Sciatic nerve (tissue), 2 donors: Measurements from ENCODE around the gene IPPK. TPM values are rescaled to one million over a fixed set of nuclear protein-coding genes. Genes with fewer than 3 reads are reported as not detected.
A peak's percentile ranks its signal among the peaks of the same experiment; 100 is the strongest.

Source experiments
- ATAC-seq: fragments of 200-7000 bp; cut with Tn5 transposase; one replicate; pipeline ENCODE4 v1.9.1; 2020; ENCODE audit warnings: mild to moderate bottlenecking, moderate library complexity
- DNase-seq: peaks from one replicate; pipeline ENCODE4 v3.0.0-alpha.2; 2020; ENCODE audit warnings: low spot score
- intact Hi-C: fragments of 100-400 bp; cut with DNase I; formaldehyde crosslinking; loops from one replicate; pipeline ENCODE4 v1.14.2; 2022
- total RNA-seq: library from RNA; stranded (reverse); fragmentation: NEBNext Ultra II Directional; extraction: Animal tissue kit (Norgen Biotek cat#: 25700); gene quantifications from one replicate; pipeline ENCODE4 v1.2.1, GENCODE V29; 2021
- donor health status: DM: no; HTN: no; CAD: no.
- donor health status: DM: no; HTN: no; CAD: no.

IPPK gene
- total RNA-seq, 1 donor from 2014 or later, result 10.7 TPM

DNA sequence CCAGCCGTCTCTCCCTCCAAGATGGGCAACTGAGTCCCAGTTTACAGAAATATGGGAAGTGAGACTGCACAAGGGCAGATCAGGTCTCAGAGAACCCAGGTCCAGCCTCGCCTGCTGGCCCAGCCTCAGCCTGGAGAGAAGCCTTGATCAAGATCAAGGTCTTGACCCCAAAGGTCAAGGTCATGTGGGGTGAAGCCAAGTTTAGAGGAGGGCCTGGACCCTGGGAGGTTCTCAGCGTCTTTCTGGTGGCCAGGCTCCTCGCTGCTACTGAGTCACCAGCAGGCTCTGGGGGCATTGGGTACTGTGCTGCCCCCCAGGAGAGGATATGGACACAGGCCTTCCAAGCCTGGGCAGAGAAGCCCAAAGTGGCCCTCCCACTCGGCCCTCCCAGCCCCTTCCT lies 8.8 kb downstream of the IPPK start:
- DNase-seq, result no peak
- intact Hi-C loops, result no loop called here
- no peak for ATAC-seq

DNA sequence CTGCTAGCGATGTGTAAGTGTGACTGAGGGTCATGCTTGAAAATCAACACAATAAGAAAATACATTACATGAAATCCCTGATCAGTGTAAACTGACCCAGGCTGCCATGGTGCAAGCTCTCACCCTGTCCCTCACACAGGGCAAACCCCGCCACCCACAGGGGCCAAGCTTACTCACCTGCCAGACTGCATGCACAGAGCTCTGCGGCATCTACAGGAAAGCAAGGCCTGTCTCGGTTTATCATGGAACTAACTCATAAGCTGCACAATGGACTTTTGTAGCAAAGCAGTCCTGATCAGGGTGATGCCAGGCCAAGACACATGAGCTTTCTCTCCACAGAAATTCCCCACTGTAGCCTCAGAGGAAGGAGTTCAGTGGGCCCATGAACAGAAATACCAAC lies 9.7 kb downstream of the IPPK start:
- intact Hi-C loops, result no loop called here
- no peak for ATAC-seq
- DNase-seq, result no peak

DNA sequence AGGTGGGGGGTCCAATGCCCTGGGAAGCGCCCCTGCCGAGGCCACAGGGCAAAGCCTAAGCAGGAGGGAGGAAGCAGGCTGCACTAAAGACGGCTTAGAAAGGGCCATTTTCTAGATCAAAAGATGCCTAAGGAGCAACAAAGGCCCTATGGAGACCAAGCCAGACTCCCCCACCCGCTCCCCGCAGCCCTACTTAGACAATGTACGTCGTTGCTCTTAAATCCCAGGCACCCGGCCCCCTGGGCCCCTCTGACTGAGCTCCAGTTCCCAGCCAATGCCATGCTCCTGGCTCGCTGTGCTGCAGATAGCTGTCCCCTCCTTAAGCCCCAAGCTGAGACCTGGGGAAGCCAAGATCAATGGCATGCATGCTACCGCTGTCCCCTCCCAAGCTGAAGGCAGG lies 10.3 kb downstream of the IPPK start:
- ATAC-seq (no peak), DNase-seq (no peak)
- intact Hi-C loops, result no loop called here

DNA sequence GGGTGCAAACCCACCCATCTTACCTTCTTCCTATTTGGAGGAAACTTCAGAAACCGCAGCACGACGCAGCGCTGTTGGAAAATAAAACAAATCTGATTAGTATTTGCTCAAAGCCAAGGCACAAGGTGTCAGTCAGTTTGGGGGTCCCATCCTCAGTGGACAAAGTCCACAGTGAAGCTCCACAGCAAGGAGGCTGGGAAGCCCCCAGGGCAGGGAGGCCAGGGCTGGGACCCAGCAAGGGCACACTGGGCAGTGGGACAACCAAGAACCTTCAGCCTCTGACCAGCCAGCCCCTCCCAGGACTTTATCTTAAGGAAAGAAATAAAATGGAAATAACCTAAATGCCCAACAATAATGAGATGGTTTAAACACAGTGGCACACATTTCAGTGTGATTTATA lies 11.3 kb downstream of the IPPK start:
- intact Hi-C loops, result no loop called here
- DNase-seq (no peak), ATAC-seq (no peak)

- no peak for ATAC-seq
- intact Hi-C loops, result no loop called here
- peak; percentile 45 for DNase-seq
Measured at GRCh38 chr9:92658176-92658575, 11.8 kb downstream of the IPPK start.

- intact Hi-C loops, result no loop called here
- peak; percentile 47 for DNase-seq
- ATAC-seq, result no peak
Measured at GRCh38 chr9:92657296-92658094, 12.4 kb downstream of the IPPK start.

DNA sequence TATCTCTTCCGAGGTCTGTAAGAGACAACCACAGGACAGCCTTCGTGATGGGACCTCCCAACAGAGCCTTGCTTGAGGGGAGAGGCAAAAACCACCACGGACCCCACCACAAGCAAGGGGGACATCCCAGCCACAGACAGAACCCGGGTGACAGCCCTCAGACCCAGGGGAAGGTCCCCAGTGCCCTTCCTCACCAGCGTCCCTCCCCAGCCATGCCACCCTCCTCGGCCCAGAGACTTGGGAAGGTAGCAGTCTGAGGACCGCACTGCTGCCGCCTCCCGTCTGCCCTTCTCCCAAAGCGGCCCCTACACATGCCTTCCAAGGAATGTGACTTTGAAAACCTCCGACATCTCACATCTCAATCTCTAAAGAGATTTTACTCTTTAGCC lies 13.4 kb downstream of the IPPK start:
- intact Hi-C loops, result no loop called here
- peak; percentile 34 for DNase-seq
- no peak for ATAC-seq

DNA sequence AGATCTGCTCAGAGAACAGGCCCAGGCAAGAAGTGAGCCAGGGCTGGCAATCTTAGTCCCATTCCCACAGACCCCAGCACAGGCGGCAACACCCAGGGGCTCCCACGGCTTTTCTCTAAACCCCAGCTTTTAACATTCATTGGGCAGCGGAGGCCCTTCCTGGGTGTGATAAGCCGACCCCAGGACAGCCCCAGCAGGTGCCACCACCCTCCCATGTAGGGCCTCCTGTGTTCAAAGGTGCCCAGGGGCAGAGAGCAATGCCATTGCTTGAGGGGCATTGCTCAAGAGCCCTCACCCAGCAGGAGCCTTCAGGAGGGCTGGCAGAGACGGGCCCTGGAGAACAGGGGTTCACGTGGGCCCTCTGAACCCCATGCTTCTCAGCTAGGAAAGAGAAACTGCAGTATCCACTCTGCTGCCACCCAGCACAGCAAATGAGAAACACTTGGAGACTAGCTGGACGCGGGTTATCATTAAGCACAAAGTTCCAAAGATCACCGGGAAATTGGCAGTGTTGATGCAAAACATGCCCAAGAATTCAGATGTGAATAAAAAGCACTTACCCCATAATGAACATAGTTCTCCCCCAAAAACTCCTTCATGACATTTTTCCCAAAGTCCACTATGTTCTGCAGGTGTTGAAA lies 13.9 kb downstream of the IPPK start:
- ATAC-seq (no peak), DNase-seq (peak; percentile 39)

DNA sequence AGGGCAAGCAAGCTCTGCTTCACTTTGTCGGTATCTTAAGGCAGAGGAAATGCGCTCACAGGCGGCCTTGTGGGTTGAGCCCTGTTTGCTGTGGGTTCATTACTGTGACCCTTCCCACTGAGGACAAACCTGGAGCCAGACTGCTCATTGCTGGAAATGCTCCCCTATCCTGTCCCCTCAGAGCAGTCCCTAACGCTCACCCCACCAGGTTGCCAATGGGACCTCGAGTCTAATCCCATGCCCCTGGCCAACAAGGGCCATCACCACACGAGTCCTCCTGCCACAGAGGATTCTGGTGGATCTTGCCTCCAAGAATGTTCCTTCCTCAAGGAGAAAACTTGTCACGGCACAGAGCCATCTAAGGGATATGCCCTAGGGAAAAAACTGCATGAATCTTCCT lies 14.6 kb downstream of the IPPK start:
- DNase-seq (no peak), ATAC-seq (peak; percentile 3)
- intact Hi-C loops, result no loop called here

More for the DNA sequence above, 13.9 kb downstream of the IPPK start:
- intact Hi-C loops, result no loop called here

DNA sequence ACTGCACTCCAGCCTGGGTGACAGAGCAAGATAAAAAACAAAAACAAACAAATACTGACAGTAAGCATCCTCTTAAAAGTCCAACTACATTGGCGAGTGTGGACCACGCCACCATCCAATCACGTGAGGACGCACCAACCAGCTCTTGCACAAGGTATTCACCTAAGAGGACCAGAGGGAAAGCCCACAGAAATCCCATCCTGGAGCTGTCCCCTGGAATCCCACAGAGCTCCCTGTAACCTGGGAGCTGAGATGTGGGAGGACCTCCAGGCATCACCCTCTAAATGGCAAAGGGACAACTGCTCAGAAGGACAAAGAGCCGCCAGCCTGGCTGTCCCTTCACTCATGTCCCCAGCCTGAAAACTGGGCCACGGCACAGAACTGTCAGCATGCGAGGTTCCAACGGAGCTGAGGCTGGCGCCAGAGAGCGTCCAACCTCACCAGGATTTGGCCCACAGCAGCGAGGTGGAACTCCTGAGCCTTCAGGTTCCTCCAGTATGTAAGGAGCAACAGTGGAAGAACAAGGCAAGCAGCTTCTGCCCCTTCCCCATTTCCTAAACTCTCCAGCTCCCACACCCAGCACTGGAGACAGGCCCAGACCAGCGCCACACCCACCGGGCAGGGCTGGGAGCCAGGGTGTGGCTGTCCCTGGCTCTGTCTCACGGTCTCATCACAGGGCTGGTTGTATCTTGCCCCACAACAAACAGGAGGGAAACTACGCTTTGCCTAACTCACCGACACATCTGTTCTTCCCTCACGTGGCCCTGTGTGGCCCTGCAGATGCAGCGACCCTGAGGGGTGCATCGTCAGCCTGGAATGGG lies 15.2 kb downstream of the IPPK start:
- DNase-seq (peak; percentile 39), ATAC-seq (peak; percentile 76)
- intact Hi-C loops, result no loop called here

DNA sequence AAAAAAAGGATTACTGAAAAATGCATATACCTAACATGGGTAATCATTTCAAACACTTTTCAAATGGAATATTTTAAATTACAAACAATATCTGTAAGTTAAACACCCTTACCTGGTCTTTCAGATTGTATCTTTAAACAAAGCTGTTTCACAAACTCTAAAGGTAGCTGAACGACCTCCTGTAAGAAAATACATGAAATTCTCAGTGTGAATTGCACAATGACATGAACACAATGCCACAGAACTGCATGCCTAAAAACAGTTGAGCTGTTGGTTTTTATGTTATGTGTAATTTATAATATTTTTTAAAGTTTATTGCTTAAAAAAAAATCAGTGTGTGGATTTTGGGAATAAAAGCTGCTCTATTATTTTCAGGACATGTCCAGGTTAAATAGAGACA lies 17.5 kb downstream of the IPPK start:
- DNase-seq, result no peak
- no peak for ATAC-seq
- intact Hi-C loops, result no loop called here

DNA sequence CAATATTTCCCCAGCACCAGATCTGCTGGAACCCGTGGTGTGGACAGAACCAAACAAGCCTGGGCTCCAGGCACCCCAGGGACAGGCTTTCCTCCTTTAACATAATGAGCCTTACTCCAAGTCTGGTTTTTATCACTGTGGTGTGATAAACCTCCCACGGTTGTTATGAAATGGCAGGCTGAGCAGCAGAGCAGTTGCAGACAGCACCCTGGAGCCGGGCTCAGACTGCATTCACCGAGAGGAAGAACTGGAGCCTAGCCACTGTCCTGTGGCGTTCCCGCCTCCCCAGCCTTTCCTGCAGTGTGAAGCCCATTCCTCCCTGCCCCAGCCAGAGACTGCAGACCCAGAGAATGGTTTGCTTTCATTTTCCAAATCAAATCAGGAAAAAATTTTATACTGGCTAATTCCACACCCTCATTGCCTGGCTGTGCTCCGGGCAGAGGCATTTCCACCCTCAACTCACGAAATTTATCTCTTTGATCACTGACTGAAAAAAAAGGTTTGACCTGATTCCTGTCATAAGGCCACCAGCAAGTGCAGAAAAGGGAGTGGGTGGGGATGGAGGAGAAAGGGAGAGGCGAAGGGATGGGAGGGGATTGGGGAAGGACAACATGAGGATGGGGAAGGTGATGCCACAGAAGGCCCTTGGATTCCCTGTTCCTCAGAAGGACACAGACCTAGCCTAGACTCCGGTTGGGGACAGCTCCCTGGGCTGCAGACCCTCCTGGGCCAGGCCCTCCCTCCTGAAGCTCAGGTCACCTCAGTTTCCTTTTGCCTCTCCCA lies 18.9 kb downstream of the IPPK start:
- ATAC-seq (peak; percentile 41), DNase-seq (peak; percentile 55)
- intact Hi-C loops, result no loop called here

- intact Hi-C loops, result no loop called here
- DNase-seq (no peak), ATAC-seq (no peak)
Measured at GRCh38 chr9:92650296-92650695, 19.6 kb downstream of the IPPK start.

GRCh38 chr9:92649007-92649406 lies 20.9 kb downstream of the IPPK start:
- DNase-seq, result peak; percentile 21

GRCh38 chr9:92648474-92648971 lies 21.4 kb downstream of the IPPK start:
- ATAC-seq, result peak; percentile 24
- DNase-seq, result peak; percentile 48
- intact Hi-C loops, result no loop called here

More at GRCh38 chr9:92649007-92649406, 20.9 kb downstream of the IPPK start:
- intact Hi-C loops, result no loop called here
- peak; percentile 5 for ATAC-seq

GRCh38 chr9:92647671-92648473 lies 22.1 kb downstream of the IPPK start:
- ATAC-seq (no peak), DNase-seq (peak; percentile 25)
- intact Hi-C loops, result no loop called here

DNA sequence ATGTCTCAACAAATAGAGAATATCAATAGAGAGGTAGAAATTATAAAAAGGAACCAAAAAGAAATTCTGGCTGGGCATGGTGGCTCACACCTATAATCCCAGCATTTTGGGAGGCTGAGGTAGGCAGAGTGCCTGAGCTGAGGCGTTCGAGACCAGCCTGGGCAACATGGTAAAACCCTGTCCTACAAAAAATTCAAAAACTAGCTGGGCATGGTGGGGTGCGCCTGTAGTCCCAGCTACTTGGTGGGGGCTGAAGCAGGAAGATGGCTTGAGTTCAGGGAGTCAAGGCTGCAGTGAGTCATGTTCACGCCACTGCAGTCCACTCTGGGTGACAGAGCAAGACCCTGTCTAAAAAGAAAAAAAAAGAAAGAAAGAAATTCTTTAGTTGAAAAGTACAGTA lies 24.9 kb downstream of the IPPK start:
- intact Hi-C loops, result no loop called here

GRCh38 chr9:92644278-92644677 lies 25.7 kb downstream of the IPPK start:
- DNase-seq, result no peak
- no peak for ATAC-seq
- intact Hi-C loops, result no loop called here

More for the DNA sequence above, 24.9 kb downstream of the IPPK start:
- no peak for DNase-seq
- no peak for ATAC-seq
